Measurements from ENCODE around the gene WDR55.

- no peak for TF ChIP-seq CTCF (conservative IDR thresholded peaks at IDR 0.05; ENCODE audit: low read depth, low read length)
- no peak for TF ChIP-seq NFE2L2 (IDR thresholded peaks at IDR 0.05; ENCODE audit: low read depth, low read length)
- no peak for TF ChIP-seq USF2 (IDR thresholded peaks at IDR 0.05; ENCODE audit: low read depth, low read length)
- TF ChIP-seq POLR2A (IDR thresholded peaks at IDR 0.05; ENCODE audit: low read depth, low read length): no peak
- no peak for TF ChIP-seq FOS (IDR thresholded peaks at IDR 0.05; ENCODE audit: low read depth, low read length)
- no peak for TF ChIP-seq RFX5 (IDR thresholded peaks at IDR 0.05; ENCODE audit: low read depth, low read length)
These were observed 36.7 kb upstream of the WDR55 start for GRCh38 chr5:140627972-140628371.
